MM.1S (cell line): ENCODE measurements around the gene ARHGAP27.

Source experiments
- EZH2phosphoT487 ChIP-seq: fragments of 300-600 bp; sonication (generic); IDR thresholded peaks from 2 replicates; pipeline ENCODE4 v1.6.1; 2018; ENCODE audit warnings: antibody characterized with exemption, low read length
- TF ChIP-seq, protein P1 (sequence below): fragments of 300-600 bp; sonication (generic); IDR thresholded peaks from 2 replicates; pipeline ENCODE4 v1.5.1; 2016; ENCODE audit warnings: antibody characterized with exemption, low read length, mixed read lengths

GRCh38 chr17:45353043-45353442 lies 79.6 kb downstream of the ARHGAP27 start:
- TF ChIP-seq, protein P1, sequence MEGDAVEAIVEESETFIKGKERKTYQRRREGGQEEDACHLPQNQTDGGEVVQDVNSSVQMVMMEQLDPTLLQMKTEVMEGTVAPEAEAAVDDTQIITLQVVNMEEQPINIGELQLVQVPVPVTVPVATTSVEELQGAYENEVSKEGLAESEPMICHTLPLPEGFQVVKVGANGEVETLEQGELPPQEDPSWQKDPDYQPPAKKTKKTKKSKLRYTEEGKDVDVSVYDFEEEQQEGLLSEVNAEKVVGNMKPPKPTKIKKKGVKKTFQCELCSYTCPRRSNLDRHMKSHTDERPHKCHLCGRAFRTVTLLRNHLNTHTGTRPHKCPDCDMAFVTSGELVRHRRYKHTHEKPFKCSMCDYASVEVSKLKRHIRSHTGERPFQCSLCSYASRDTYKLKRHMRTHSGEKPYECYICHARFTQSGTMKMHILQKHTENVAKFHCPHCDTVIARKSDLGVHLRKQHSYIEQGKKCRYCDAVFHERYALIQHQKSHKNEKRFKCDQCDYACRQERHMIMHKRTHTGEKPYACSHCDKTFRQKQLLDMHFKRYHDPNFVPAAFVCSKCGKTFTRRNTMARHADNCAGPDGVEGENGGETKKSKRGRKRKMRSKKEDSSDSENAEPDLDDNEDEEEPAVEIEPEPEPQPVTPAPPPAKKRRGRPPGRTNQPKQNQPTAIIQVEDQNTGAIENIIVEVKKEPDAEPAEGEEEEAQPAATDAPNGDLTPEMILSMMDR = no peak
- no peak for TF ChIP-seq EZH2phosphoT487
